ENCODE results near the gene CSTB. TPM values are rescaled to one million over a fixed set of nuclear protein-coding genes. Genes with fewer than 3 reads are reported as not detected.

Gene CSTB
- total RNA-seq, 1 experiment from 2014 or later: 40.7 TPM

- WGBS (ENCODE audit: extremely low coverage, insufficient read length, low lambda C conversion rate): no CpG with 5 or more reads among the region's 6 CpGs
- Histone ChIP-seq H3K23ac (ENCODE audit: insufficient read length, low read depth, low read length) (no peak overlapping the region), H2BK20ac (ENCODE audit: low read depth, low read length, poor library complexity, severe bottlenecking) (no peak overlapping the region), H3K14ac (ENCODE audit: insufficient read depth, low read length) (no peak overlapping the region), H2AFZ (ENCODE audit: low read length) (no peak overlapping the region), H3K27me3 (ENCODE audit: insufficient read depth, low read length) (no peaks in the 10 kb centered on the region), H2AK5ac (ENCODE audit: insufficient read length, low read length) (no peak overlapping the region), H2BK120ac (ENCODE audit: low read depth, low read length, poor library complexity, severe bottlenecking) (no peak overlapping the region), H3K4me2 (ENCODE audit: insufficient read depth, insufficient read length, low read length) (no peak overlapping the region), H3K56ac (ENCODE audit: insufficient read length, low read depth, low read length) (no peak overlapping the region), H3T11ph (ENCODE audit: low read length) (no peak overlapping the region), H3K9me3 (ENCODE audit: control insufficient read depth, low read depth, low read length) (no peaks in the 10 kb centered on the region), H3K27ac (ENCODE audit: insufficient read length, low read depth, low read length) (no peak overlapping the region), H3K18ac (ENCODE audit: insufficient read length, low read depth, low read length) (no peak overlapping the region), H2BK5ac (ENCODE audit: insufficient read length, low read length) (no peak overlapping the region), H3K23me2 (ENCODE audit: insufficient read length, low read depth, low read length, poor library complexity, severe bottlenecking) (no peaks in the 10 kb centered on the region), H3K4me1 (ENCODE audit: insufficient read depth, low read length) (peaks cover 3% of the 10 kb centered on the region; the same call in 1 of the 2 replicates), H3K79me2 (ENCODE audit: insufficient read depth, low read length) (no peaks in the 10 kb centered on the region), H3K9ac (ENCODE audit: extremely low read depth, insufficient read length, low read length) (no peak overlapping the region), H2BK12ac (ENCODE audit: insufficient read length, low read depth, low read length) (no peak overlapping the region), H3K79me1 (ENCODE audit: insufficient read depth, low read depth, low read length, poor library complexity, severe bottlenecking) (no peaks in the 10 kb centered on the region), H2BK15ac (ENCODE audit: low read depth, low read length) (no peak overlapping the region), H4K5ac (ENCODE audit: insufficient read length, low read depth, low read length) (no peak overlapping the region), H4K91ac (ENCODE audit: insufficient read length, low read depth, low read length) (no peak overlapping the region), H3K4ac (ENCODE audit: low read depth, low read length) (no peak overlapping the region), H4K20me1 (ENCODE audit: control insufficient read depth, insufficient read depth, insufficient read length) (no peaks in the 10 kb centered on the region), H4K8ac (replicated peaks; ENCODE audit: insufficient read length, low read depth, low read length) (no peak overlapping the region)
- Mint-ChIP-seq H3K9me3 (no peaks in the 10 kb centered on the region; a peak in 2 of 5 replicates), H3K4me3 (no peak overlapping the region), H3K27me3 (ENCODE audit: low read depth) (peaks cover 2% of the 10 kb centered on the region), H3K36me3 (ENCODE audit: insufficient read depth in 1 of 3, low read depth in 3 of 3) (no peaks in the 10 kb centered on the region), H3K4me1 (peaks cover 16 to 18% of the 10 kb centered on the region in 2 experiments), H3K27ac (no peak overlapping the region)
- TF ChIP-seq CTCF (conservative IDR thresholded peaks at IDR 0.05): no peak
- no peak for DNase-seq
Observed at GRCh38 chr21:43781846-43782245, 5.7 kb upstream of the CSTB start.
